Retinal pigment epithelial cell (primary cell): ENCODE data around the gene SLC2A3.
"Not testable (repeated sequence)": the region's sequence is repeated elsewhere in the genome, so short reads cannot be mapped to it uniquely, and the experiment has no call there.

ENCODE experiments used
- DNase-seq: peaks from one replicate; pipeline ENCODE4 v3.0.0-alpha.2; 2010; ENCODE audit warnings: low read depth
- H3K4me3 ChIP-seq: 2 replicates; pipeline ENCODE4 v1.5.1; 2011; ENCODE audit warnings: mild to moderate bottlenecking, low read length, control low read depth, moderate library complexity
- TF ChIP-seq, protein P1 (sequence below): conservative IDR thresholded peaks from 2 replicates; pipeline ENCODE4 v1.5.1; 2011; ENCODE audit warnings: low read depth, low read length, control low read depth, inconsistent platforms

Gene SLC2A3

DNA sequence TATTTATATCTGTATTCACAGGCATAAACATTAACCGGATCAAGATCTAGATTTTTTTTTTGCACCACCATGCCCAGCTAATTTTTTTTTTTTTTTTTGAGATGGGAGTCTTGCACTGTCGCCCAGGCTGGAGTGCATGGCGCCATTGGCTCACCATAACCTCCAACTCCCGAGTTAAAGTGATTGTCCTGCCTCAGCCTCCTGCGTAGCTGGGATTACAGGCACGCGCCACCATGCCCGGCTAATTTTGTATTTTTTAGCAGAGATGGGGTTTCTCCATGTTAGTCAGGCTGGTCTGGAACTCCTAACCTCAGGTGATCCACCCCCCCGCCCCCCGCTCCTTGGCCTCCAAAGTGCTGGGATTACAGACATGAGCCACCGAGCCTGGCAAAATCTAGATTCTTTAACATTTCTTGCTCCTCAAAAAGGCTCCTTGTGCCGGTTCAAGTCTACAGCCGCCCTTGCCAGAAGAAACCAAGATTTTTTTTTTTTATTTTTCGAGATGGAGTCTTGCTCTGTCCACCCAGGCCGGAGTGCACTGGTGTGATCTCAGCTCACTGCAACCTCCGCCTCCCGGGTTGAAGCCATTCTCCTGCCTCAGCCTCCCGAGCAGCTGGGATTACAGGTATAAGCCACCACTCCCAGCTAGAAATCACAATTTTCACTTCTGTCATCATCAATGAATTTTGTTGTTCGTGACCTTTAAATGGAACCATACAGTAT, 36.9 kb upstream of the SLC2A3 start:
- TF ChIP-seq, protein P1, sequence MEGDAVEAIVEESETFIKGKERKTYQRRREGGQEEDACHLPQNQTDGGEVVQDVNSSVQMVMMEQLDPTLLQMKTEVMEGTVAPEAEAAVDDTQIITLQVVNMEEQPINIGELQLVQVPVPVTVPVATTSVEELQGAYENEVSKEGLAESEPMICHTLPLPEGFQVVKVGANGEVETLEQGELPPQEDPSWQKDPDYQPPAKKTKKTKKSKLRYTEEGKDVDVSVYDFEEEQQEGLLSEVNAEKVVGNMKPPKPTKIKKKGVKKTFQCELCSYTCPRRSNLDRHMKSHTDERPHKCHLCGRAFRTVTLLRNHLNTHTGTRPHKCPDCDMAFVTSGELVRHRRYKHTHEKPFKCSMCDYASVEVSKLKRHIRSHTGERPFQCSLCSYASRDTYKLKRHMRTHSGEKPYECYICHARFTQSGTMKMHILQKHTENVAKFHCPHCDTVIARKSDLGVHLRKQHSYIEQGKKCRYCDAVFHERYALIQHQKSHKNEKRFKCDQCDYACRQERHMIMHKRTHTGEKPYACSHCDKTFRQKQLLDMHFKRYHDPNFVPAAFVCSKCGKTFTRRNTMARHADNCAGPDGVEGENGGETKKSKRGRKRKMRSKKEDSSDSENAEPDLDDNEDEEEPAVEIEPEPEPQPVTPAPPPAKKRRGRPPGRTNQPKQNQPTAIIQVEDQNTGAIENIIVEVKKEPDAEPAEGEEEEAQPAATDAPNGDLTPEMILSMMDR: no peak
- no peak for DNase-seq
- H3K4me3 ChIP-seq: no peak overlapping the region

DNA sequence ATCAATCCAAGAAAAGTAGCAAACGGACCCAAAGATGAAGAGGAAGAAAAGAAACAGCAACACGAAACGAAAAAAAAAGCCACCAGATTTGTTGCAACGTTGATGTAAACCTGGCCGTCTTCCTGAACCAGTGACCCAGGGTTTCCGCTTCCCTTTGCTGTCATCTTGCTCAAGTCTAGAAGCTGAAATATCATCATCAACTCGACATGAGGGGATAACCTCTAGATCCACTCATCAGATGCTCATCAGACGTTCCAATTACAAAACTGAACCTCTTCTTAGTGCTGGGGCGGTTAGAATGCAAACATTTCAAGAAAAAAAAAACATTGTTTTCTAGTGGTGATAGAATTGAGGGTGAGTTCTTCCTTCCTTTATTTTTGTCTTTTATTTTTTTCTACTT, 36.3 kb upstream of the SLC2A3 start:
- not testable (repeated sequence) for H3K4me3 ChIP-seq, DNase-seq

DNA sequence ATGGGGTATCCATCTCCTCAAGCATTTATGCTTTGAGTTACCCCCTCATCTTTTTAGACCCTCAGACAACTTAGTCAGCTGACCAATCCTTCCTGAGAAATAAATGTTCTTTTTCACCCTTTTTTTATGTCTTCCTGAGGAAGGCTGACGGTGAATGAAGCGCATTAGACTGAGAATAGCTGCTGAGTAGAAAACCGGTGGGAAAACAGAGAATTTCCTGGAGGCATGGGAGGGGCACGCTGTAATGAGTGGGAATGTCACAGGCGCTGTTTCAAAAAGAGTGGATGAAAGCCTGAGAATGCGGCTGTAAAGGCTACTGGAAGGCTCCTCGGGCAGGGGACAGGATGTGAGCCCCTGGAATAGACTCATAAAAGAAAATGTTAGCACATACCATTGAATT, 35.8 kb upstream of the SLC2A3 start:
- H3K4me3 ChIP-seq, DNase-seq: not testable (repeated sequence)

DNA sequence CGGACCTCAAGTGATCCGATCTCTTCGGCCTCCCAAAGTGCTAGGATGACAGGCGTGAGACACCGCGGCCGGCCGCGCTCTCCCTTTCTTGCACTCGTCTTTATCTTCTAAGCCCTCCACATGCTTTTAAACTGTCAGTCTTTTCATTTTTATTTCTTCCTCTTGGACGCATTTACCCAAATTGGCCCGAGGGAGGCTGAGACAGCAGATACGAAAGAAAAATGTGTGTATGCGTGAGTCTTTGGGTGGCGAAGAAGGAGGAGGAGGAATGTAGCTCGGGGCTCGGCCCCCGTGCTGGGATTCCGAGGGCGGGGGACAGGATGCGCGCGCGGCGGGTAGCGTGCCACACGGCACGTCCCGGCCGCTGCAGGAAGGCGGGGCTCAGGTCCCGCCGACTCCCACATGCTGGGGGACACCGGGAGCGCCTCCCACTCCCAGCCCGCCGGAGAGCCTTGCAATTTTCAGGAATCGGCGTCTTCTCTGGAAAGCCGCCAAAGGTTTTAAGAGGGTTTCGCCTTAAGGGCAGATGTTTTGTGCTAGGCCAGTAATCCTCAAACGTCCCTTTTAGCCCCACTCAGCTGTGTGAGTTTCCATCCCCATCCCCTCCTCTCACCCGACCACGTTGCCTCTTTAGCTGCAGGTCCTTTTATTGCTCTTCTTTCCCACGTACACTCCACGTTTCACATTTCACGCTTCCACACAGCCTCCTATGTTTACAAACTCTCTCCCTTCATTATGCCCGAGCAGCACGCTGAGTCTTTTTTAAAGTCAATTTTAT, 34.7 kb upstream of the SLC2A3 start:
- TF ChIP-seq, protein P1: no peak
- H3K4me3 ChIP-seq: peak overlapping the region; percentile 54
- peak; percentile 46 for DNase-seq

DNA sequence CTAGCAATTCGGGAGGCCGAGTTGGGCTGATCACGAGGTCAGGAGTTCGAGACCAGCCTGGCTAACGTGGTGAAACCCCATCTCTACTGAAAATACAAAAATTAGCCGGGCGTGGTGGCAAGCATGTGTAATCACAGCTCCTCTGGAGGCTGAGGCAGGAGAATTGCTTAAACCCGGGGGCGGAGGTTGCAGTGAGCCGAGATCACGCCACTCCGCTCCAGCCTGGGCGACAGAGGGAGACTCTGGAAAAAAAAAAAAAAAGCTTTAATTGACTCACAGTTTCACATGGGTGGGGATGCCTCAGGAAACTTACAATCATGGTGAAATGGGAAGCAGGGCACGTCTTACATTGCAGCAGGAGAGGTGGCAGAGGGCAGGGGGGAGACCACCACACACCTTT, 30.6 kb upstream of the SLC2A3 start:
- H3K4me3 ChIP-seq: no peak overlapping the region
- DNase-seq: no peak
- TF ChIP-seq, protein P1: no peak

DNA sequence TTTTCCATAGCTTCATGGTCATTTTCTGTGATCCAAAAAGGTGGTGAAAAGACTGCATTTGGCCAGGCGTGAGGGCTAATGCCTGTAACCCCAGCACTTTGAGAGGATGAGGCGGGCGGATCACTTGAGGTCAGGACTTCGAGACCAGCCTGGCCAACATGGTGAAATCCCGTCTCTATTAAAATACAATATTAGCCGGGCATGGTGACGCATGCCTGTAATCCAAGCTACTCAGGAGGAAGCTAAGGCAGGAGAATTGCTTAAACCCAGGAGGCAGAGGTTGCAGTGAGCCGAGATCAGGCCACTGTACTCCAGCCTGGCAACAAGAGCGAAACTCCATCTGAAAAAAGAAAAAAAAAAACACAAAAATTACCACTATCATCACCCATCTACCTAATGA, 28.7 kb upstream of the SLC2A3 start:
- DNase-seq: not testable (repeated sequence)

GRCh38 chr12:7961395-7962178, 25.6 kb upstream of the SLC2A3 start:
- no peak overlapping the region for H3K4me3 ChIP-seq
- no peak for DNase-seq
- TF ChIP-seq, protein P1: no peak

More for the DNA sequence above, 28.7 kb upstream of the SLC2A3 start:
- not testable (repeated sequence) for H3K4me3 ChIP-seq

GRCh38 chr12:7959701-7960121, 23.7 kb upstream of the SLC2A3 start:
- TF ChIP-seq, protein P1: no peak
- no peak for DNase-seq
- H3K4me3 ChIP-seq: no peak overlapping the region
